ENCODE measurements around the gene NDUFB6. TPM values are rescaled to one million over a fixed set of nuclear protein-coding genes. Genes with fewer than 3 reads are reported as not detected.
A peak's percentile ranks its signal among the peaks of the same experiment; 100 is the strongest.
"Not testable (repeated sequence)": the region's sequence is repeated elsewhere in the genome, so short reads cannot be mapped to it uniquely, and the experiment has no call there.

Gene NDUFB6
- total RNA-seq, 1 experiment from 2014 or later: 108 TPM

DNA sequence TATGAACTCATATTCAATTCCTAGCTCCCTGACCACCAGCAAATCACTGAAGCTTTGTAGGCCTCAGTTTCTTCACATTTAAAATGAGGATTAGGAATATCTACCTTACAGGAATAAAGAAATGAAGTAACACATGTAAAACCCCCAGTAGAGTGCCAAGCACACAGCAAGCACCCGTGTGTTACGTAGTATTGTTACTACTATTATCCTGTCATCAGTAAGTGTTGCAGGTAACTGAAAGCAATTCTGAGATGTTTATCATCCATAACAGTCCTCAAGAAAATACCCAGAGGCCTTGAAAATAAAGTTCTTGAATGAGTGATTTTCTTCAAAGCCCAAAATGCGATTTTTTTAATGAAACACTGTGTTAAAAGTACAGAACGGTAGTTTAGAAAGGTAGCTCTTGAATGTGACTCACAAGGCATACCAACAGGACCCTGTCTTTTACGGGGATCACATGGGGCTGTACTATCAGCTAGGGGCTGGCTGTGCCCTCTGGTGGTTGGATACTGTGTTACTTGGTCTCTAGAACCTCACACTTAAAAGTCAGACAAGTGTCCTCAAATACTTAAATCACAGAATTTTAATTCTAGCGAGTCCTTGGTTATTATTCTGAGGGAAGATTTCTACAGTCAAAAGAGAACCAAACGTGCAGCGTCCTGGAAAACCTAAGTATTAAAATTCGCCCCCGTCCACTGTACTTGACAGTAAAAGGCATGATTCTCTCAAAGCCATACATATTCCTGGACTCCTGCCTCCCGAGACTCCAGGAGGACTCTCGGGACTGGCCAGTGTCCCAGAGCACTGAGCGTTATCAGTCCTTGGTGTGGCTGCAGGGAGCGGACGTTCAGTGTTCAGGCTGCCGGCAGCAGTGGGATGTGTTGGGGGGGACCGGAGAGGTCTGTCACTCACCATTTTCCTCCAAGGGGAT lies 725 bp downstream of the NDUFB6 start:
- DNase-seq (ENCODE audit: low spot score): peak; percentile 61

DNA sequence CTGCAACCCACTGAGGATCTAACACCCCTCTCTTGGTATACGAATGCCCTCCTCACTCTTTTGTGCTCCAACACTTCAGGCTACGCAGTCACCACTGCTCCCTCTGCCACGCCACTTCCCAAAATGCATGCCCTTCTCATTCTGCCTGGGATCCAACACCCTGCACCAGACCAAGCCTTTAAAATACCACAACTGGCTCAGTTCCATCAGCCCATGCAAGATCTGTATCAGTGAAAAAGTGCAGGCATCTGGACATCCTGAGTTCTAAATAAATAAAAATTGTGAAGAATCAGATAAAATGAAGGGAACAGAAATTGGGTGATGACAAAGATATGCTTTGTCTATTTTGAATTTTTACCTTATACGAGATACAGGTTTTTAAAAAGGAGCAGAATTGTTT lies 2.7 kb downstream of the NDUFB6 start:
- DNase-seq (ENCODE audit: low spot score): no peak

DNA sequence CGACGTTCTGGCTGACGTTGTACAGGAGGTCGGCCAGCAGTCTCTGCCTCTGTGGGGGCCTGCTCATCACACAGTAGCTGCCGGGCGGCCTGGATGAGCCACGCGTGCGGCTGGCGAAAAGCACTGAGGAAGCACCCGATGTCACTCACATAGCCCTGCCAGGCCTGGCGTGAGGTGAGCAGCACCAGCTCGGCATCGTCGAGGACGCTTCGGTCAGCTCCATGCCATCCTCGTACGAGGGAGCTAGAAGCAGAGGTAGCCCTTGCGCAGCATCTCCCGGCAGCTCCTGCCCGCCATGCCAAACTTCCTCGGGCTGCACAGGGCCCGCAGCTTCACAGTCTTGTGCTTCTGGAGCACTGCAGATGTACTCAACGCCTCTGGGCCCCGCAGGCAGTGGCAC lies 6.2 kb downstream of the NDUFB6 start:
- DNase-seq (ENCODE audit: low spot score): no peak

DNA sequence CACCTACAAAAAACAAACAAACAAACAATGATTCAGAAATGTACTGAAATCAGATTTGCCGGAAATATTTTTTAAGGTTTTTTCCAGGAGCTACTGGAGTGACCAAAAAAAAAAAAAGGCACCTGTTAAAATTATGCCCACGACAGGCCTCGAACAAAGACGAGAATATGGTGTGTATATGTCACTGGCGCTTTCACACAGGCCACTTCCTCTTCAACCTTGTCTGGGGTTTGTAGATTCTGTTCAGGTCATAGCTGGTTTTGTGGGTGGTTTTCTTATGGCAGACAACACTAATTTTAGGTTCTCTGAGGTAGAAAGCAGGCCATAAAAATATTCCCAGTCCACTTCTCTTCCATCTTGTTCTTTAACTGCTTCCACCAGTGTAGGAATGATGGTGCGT lies 7.0 kb downstream of the NDUFB6 start:
- no peak for DNase-seq (ENCODE audit: low spot score)

DNA sequence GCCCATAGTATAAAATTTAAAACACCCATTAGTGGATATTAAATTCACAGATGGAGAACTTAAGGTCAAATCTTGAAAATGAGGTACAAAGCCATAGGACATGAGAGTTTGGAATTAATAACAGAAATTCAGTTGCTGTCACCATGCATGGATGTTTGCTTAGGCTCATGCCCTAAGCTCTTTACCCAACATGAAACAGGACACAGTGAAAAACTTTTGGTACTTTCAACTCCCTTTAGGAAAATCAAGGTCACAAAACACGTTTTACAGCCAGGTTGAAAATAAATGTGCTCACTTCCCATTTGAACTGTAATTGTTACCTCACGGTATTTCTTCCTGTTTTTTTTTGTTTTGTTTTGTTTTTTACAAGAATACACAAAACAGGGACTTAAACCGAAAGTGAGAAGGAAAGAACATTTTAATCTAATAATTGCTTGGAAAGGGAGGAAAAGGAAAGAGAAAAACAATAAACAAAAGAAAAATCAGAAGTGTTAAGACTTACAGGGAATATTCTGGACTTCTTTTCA lies 14.5 kb downstream of the NDUFB6 start:
- DNase-seq (ENCODE audit: low spot score): no peak

DNA sequence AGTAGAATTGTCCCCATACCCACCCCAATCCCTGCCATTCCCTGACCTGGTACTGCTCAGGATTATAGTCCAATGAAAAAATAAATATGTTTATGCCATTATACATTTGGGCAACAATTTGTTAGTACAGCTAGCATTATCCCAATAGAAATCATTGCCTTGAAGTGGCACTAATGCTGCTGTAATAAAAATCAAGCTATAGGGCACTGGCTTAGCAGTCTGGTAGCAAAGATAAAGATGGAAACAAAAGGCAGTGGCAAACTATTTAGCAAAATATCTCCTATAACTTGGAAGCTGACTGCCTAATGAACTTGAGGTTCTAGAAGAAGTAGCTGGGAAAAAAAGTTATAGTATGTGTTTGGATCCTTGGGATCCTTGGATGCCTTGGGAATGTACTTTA lies 18.4 kb downstream of the NDUFB6 start:
- no peak for DNase-seq (ENCODE audit: low spot score)

DNA sequence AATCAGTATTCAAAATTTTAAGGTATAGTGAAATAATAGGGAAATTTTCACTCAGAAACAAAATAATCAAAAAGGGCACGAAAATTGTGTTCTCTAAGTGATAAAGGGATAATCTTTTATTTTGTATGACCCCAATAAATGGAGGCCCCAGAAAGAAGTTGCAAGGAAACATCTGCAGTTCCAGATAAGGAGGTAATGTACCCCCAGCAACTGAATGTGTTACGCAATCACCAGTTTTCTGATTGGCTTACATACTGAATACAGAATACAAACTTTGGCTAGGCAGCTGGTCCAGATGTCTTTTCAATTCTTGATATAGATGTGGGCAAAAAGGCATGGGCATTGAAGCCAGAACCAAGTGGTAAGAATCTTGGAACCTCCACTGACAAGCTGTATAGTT lies 18.9 kb downstream of the NDUFB6 start:
- DNase-seq (ENCODE audit: low spot score): no peak

DNA sequence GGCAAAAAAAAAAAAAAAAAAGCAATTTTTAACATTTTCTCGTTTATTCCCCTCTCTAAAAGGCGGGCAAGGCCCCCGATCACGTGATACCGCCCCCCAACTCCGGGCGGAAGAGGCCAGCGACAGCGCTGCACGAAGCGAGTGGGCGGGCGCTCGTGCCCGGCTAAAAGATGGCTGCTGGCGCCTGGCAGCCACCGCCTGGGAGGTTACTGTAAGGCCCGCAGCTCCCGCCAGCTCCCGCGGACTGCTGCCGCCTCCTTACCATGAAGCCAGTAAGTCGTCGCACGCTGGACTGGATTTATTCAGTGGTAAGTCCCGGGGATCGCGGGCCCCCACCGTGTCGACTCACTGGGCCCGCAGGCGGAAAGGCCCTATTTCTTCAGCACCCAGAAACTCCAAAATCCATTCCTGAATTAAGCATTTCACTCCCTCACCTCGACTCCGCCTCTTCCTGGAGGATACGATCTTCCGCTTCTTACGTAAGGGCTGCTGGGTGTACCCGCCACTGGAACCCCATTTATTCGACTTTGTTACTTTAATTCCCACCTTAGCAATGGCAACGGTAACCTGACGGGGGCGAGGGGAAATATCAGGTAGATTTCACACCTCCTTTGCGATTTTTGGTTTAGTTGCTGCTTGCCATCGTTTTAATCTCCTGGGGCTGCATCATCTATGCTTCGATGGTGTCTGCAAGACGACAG lies 20.6 kb downstream of the NDUFB6 start, which contains the start of the genes SMIM27 and TOPORS:
SMIM27 (plus strand) TSS at position 156 of the 701 bp plus-strand sequence; CDS start at position 264, 108 bp downstream.
TOPORS (minus strand) TSS at position 415 of the 701 bp plus-strand sequence; CDS start at position 265, 150 bp downstream.
- peak; percentile 77 for DNase-seq (ENCODE audit: low spot score)

DNA sequence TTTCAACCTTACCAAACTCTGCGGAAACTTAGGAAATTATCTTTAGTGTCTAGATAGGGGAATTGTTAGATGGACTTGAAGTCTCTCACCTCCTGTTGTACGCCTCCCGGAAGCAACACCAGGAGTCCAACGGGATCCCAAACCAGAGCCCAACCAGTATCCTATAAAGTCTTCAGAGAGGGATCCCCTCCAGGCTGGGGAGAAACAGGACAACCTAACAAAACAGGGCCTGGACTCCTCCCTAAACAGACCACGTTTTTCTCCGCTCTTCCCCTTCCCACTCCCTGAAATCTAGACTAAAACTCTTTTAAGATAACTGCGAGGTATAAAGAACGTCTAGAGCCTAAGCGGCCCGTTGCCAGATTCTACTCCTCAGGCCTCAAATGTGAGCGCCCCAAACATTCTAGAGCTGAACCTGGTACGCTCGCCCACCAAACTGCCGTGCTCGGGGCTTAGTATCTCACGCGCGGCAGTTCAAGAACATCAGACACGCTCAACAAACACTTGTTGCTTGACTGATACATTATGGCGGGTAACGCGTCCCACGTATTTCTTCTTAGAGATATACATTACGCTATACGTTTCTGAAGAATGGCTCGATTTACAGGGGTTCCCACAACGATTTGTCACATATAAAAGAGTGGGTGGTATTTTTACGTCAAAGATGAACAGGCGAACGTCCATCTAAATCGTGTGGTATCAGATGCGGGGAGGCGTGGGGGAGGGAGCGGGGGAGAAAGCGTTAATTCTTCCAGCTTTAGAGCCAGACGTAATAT lies 21.5 kb downstream of the NDUFB6 start:
- peak; percentile 22 for DNase-seq (ENCODE audit: low spot score)

DNA sequence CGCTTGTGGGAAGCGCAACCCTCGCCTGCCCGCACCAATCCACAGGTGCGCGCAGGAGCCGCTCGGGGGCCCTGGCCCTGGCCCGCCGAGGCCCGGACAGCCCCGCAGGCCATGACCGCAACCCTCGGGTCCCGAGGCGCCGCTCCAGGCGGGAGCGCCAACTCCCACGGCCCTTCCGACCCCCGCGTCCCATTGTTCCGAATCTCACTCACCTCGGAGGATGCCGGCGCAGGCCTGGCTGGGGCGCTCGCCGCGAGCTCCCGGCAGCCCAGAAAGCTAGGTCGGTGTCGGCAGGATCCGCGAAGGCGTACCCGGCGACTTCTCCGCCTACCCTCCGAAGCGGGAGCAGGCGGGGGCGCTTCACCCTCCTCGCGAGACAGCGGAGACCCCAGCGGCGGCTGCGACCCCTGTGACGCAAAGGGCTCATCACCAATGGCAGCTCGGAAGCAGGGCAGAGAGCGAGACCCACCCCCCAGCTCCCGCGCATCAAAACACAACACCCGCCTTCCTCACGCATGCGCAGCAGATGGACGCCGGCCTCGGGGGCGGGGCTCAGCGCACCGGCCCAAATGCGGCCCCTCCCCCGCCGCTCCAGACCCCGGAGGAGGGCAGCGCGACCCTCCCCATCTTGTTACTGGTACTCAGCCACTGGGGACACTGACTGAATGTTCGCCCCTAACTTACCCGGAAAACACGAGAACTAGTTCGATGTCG lies 22.2 kb downstream of the NDUFB6 start:
- DNase-seq (ENCODE audit: low spot score): peak; percentile 84

DNA sequence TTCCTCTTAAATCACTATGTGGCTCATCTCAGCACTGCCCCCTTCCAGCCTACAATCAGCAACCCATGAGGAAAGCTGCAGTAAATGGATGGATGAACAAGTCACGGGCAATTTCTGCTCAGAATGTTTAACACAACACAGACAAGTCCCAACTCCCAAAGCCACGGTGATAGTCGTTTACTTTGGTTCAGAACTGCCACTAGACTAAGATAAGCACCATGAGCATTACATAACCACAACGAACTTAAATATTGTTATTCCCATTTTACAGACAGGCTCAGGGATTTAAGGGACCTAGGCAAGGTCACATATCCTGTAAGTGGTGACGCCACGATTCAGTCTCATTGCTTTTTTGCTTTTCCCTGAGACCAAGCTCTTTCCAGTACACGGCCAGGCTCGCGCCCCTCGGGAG lies 22.8 kb downstream of the NDUFB6 start:
- DNase-seq (ENCODE audit: low spot score): no peak

DNA sequence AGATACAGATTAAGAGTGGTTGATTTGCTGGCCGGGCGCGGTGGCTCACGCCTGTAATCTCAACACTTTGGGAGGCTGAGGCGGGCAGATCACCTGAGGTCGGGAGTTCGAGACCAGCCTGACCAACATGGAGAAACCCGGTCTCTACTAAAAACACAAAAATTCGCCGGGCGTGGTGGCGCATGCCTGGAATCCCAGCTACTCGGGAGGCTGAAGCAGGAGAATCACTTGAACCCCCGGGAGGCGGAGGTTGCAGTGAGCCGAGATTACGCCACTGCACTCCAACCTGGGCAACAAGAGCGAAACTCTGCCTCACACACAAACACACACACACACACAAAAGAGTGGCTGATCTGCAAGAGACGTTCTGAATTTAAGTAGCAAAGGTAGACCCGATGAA lies 24.7 kb downstream of the NDUFB6 start:
- DNase-seq (ENCODE audit: low spot score): not testable (repeated sequence)

DNA sequence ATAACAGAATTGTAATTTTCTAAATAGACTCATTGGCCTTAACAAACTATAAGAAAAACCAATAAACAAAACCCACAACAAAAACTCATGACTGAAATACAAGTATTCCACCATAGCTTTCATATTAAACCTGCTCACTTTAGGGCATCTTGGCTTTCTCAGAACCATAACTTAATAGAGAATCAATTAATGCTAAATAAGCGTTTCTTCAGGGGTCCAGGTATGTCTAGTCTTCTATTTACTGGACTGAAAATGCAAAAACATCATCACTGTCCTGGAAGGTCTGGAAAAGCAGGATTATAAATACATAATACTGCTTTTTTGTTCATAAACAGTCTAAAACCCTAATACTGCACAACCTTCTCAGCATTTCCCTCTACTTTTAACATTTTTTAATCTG lies 27.1 kb downstream of the NDUFB6 start:
- DNase-seq (ENCODE audit: low spot score): no peak

DNA sequence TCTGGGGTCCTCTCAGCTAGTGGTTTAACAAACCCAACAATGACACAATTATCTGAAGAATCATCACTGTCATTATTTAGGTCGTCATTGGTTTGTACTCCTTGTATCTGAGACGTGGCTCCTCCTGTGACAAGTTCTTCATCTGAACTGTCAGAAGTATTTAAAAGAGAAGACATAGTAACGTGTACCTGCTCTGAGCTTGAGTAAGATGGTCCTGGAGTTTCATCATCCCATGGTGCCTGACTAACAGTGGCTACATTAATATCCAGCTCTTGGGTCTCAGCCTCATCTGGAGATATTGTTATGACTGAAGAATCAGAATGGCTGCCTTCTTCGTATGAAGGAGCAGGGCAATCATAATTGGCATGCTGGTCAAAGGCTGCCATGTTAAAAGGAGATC lies 29.9 kb downstream of the NDUFB6 start:
- no peak for DNase-seq (ENCODE audit: low spot score)

DNA sequence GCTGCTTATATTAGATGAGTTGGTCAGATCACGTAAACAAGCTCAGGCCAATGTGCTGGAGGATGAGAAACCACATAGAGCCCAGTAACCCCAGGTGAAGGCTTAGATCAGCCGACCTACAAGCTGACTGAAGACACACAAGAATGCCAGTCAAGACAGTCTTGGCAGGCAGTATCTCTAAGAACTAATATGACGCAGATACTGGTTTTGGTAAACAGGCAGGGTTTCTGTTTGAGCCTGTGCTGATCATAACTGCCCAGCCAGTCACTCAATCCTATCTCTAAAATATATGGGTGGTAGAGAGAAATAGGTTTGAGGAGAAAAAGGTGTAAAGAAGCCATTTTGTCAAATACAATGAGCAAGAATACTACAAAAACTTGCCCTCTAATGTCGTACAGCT lies 39.1 kb downstream of the NDUFB6 start:
- no peak for DNase-seq (ENCODE audit: low spot score)

DNA sequence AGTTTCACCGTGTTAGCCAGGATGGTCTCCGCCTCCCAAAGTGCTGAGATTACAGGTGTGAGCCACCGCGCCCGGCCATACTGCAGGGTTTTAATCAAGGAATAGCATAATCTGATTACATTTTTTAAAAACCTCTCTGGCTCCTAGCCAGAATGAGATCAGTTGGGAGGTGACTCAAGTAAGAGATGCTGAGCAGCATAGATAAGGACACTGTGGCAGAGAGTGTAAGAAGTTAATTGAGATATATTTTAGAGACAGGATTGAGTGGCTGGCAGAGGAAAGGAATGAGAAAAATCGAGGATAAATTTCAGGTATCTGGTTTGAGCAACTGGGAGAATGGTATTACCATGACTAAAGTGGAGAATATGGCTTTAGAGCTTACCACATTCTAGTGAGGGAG lies 39.6 kb downstream of the NDUFB6 start:
- no peak for DNase-seq (ENCODE audit: low spot score)

DNA sequence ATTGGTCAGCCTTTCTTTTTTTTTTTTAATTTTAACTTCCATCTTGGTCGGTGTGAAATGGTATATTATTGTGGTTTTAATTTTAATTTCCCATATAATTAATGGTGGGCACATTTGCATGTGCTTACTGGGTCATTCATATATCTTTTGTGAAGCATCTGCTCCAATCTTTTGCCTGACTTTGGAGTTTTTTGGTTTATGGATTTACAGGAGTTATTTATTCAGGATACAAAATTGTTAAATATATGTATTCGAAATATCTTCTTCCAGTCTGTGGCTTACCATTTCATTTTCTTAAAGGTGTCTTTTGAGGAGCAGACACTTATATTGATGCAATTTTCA lies 46.3 kb downstream of the NDUFB6 start:
- DNase-seq (ENCODE audit: low spot score): no peak

DNA sequence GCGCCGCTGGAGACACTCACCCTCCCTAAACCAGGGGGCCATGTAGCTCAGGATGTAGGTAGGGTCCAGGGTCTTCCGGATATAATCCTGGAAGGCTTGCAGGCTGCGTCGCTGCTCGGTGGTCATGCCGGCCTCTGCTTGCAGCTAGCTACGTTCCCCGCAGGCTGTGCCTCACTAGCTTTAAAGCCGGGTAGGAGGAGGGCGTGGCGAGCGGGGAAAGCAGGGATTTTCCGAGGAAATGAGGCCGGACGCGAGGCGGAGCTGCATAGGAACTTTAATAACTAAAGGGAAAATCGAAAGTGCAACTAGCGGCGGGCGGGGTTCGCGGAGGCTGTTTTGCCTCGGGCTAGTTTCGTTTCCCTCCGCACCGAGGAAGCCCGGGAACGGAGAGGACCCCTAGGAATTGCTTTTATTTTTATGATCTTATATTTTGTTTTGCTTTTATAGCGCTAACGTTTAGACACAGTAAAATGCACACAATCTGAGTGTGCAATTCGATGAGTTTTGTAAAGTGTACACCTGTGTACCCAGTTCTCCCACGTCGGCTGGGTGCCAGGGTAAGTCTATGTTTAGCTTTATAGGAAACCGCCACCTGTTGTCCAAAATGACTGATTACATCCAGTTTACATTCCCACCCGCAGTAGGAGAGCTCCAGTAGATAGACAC lies 46.8 kb downstream of the NDUFB6 start, which contains the start of gene RIGI:
RIGI (minus strand) TSS at position 156 of the 666 bp plus-strand sequence; CDS start at position 126, 30 bp downstream.
- DNase-seq (ENCODE audit: low spot score): peak; percentile 88

DNA sequence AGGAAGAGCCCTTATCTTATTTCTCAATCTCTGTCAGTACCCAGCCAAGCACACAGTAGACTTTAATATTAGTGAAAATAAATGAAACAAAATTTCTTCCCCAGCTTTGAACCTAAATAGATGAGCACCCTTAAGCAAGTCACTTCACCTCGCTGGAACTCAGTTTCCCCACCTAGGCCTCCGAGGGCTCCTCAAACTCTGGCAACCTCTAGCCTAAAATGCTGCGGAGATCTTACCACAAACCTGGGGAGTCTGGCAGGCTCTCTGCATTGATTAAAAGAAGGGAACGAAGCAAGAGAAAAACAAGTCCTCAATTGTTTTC lies 47.3 kb downstream of the NDUFB6 start:
- no peak for DNase-seq (ENCODE audit: low spot score)

DNA sequence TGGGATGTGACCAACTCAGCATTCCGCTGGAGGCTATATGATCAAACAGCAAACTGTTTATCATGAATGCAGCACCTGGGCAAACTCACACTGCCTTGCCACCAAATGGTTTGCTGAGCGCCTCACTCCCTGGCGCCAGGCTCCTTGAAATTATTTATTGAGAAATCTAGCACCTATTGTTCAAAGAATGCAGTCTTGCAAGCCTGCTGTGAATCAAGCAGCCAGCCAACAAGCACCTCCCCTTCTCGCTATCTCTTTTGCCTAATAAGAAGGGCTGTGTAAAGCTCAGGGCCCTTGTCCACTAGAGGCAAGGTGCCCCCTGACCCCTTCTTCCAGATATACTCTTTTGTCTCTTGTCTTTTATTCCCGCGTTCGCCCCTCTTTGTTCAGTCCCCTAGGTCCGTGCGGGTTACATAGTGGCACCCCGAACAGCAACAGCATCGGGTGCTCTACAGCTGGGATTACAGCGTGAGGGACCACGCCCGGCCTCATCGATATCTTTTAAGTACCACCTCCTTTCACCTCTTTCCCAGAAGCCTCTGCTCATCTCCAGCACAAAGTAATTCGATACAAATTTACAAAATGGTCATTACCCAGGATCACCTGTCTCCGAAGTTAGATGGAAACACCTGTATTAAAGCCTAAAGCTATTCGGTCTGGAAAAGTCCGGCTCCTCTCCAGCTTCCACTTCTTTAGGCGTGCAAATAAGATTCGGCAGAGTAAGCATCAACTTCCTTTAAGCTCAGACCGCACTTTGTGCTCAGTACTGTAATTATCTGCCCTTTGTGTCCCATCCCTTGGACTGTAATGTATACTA lies 47.9 kb downstream of the NDUFB6 start:
- DNase-seq (ENCODE audit: low spot score): no peak

Data from H4 (cell line).